ENCODE results near the gene SHMT2. TPM values are rescaled to one million over a fixed set of nuclear protein-coding genes. Genes with fewer than 3 reads are reported as not detected.
"Not testable (repeated sequence)": the region's sequence is repeated elsewhere in the genome, so short reads cannot be mapped to it uniquely, and the experiment has no call there.

The SHMT2 gene
- total RNA-seq, 1 donor from 2014 or later, result 413 TPM

DNA sequence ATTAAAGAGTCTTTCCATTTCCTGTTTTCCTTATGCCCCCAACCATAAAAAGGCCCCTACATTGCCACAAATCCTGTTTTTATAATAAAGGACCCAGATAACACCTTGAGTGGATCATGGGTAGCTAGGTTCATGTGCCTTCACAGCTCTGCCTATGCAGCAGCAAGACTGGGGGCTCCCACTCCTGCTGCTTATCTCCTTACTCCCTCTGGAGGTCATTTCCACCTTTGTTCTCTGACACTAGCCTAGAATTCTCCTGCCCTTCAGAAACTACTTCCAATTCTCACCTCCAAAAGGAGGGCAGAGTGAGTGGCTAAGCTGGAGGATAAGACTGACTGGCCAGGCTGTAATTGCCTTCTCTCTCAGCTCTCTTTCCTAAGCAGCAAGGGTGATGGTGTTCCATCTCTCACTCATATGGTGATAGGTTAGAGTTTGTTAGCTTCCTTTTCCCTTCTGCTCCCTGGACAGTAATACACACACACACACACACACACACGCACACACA, 41.5 kb downstream of the SHMT2 start:
- Histone ChIP-seq H3K27me3 (ENCODE audit: control insufficient read depth, insufficient read depth, low read length) (no peaks in the 10 kb centered on the region), H3K36me3 (ENCODE audit: control insufficient read depth, insufficient read depth, low read length) (peaks cover 15% of the 10 kb centered on the region), H3K4me3 (ENCODE audit: low read depth, low read length) (no peak overlapping the region)
- FAIRE-seq, result no peak
- TF ChIP-seq, protein P1, sequence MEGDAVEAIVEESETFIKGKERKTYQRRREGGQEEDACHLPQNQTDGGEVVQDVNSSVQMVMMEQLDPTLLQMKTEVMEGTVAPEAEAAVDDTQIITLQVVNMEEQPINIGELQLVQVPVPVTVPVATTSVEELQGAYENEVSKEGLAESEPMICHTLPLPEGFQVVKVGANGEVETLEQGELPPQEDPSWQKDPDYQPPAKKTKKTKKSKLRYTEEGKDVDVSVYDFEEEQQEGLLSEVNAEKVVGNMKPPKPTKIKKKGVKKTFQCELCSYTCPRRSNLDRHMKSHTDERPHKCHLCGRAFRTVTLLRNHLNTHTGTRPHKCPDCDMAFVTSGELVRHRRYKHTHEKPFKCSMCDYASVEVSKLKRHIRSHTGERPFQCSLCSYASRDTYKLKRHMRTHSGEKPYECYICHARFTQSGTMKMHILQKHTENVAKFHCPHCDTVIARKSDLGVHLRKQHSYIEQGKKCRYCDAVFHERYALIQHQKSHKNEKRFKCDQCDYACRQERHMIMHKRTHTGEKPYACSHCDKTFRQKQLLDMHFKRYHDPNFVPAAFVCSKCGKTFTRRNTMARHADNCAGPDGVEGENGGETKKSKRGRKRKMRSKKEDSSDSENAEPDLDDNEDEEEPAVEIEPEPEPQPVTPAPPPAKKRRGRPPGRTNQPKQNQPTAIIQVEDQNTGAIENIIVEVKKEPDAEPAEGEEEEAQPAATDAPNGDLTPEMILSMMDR (IDR thresholded peaks at IDR 0.05; ENCODE audit: insufficient read depth, low read length, severe bottlenecking), result no peak
- no peak for DNase-seq (ENCODE audit: low read depth)

DNA sequence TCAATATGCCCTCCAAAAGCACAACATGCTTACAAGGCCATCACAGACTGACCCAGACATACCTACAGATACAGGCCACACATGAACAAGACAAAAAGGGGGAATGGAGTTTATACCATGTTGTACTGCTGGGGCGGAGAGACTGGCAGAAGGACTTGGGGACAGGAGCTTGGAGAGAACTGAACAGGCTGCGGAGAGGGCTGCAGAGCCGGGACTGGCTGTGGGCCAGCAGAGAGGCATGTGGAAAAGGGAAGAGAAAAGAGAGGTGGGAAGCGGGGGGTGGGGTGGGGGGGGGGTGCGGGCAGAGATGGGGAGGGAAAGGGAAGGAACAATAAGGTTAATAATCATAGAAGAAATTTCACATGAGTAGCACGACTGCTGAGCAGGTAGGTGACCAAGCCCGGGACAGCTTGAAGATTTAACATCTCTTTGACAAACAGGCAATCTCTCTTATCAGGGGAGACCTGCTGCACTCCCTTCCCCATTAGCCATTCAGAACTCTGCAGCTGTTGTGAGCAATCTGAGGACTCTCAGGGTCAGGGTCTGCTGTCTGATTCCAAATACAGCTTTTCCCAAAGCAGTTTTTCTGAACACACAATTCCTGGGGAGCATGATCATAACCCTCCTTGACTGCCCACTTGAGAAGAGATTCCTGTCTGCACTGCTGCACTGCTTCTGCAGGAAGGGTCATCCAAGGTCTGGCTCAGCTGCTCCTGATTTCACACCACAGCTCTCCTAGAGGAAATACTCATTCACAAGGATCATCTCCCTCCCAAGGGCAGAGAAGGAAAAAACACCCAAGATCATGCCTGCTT, 43.0 kb downstream of the SHMT2 start:
- DNase-seq (ENCODE audit: low read depth) (no peak), FAIRE-seq (no peak)
- H3K27me3 ChIP-seq (ENCODE audit: control insufficient read depth, insufficient read depth, low read length), result no peaks in the 10 kb centered on the region
- TF ChIP-seq, protein P1 (IDR thresholded peaks at IDR 0.05; ENCODE audit: insufficient read depth, low read length, severe bottlenecking), result no peak
- no peak overlapping the region for H3K4me3 ChIP-seq (ENCODE audit: low read depth, low read length)
- H3K36me3 ChIP-seq (ENCODE audit: control insufficient read depth, insufficient read depth, low read length), result peaks cover 12% of the 10 kb centered on the region

DNA sequence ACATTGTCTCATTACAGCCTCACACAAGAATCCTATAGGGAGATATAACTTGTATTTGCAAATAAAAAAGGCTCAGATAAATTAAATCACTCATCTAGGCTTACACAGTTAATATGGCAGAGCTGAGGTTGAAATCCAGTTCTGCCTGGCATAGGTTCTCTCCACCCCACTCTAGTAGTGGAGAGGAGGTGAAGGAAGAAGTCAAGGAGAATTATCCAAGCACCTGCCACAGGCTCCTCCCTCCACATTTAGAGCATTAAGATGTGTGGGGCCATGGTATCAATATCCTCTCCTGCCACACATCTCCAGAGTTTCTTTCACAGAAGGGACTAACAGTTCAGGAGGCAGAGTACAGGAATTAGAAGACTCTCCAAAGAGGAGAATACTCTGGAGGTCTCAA, 44.0 kb downstream of the SHMT2 start:
- TF ChIP-seq, protein P1 (IDR thresholded peaks at IDR 0.05; ENCODE audit: insufficient read depth, low read length, severe bottlenecking), result no peak
- H3K27me3 ChIP-seq (ENCODE audit: control insufficient read depth, insufficient read depth, low read length), result no peaks in the 10 kb centered on the region
- H3K4me3 ChIP-seq (ENCODE audit: low read depth, low read length), result no peak overlapping the region
- DNase-seq (ENCODE audit: low read depth), result no peak
- no peak for FAIRE-seq
- H3K36me3 ChIP-seq (ENCODE audit: control insufficient read depth, insufficient read depth, low read length), result peaks cover 12% of the 10 kb centered on the region

DNA sequence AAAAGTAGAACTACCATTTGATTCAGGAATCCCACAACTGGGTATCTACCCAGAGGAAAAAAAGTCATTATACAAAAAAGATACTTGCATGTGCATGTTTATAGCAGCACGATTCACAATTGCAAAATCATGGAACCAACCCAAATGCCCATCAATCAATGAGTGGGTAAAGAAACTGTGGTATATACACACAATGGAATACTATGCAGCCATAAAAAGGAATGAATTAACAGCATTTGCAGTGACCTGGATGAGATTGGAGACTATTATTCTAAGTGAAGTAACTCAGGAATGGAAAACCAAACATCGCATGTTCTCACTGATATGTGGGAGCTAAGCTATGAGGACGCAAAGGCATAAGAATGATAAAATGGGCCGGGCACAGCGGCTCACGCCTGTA, 46.7 kb downstream of the SHMT2 start:
- H3K27me3 ChIP-seq (ENCODE audit: control insufficient read depth, insufficient read depth, low read length); H3K4me3 ChIP-seq (ENCODE audit: low read depth, low read length); DNase-seq (ENCODE audit: low read depth); H3K36me3 ChIP-seq (ENCODE audit: control insufficient read depth, insufficient read depth, low read length); FAIRE-seq: not testable (repeated sequence)

DNA sequence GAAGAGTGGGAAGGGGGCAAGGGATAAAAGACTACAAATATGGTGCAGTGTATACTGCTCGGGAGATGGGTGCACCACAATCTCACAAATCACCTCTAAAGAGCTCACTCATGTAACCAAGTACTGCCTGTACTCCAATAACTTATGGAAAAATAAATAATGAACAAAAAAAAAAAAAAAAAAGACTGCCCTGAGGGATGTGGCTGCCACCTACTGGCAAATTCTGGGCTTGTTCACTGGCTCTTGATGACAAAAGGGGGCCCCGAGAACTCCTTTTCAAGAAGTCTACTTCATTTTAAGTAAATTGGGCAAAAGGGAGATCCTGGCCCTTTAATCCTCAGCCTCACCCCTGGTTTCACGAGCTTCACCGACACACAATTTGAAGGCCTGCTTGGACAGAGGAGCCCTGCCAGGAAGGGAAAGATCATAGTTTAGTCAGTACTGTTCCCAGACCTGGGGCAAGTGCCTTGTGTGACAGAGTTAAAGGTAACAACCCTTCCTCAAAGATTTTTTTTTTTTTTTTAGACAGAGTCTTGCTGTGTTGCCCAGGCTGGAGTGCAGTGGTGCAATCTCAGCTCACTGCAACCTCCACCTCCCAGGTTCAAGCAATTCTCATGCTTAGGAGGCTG, 47.5 kb downstream of the SHMT2 start:
- no peak for FAIRE-seq

More for the DNA sequence above, 47.5 kb downstream of the SHMT2 start:
- no peaks in the 10 kb centered on the region for H3K27me3 ChIP-seq (ENCODE audit: control insufficient read depth, insufficient read depth, low read length)
- TF ChIP-seq, protein P1 (IDR thresholded peaks at IDR 0.05; ENCODE audit: insufficient read depth, low read length, severe bottlenecking), result peak; percentile 30
- H3K36me3 ChIP-seq (ENCODE audit: control insufficient read depth, insufficient read depth, low read length), result peaks cover 3% of the 10 kb centered on the region
- peak; percentile 29 for DNase-seq (ENCODE audit: low read depth)
- no peak overlapping the region for H3K4me3 ChIP-seq (ENCODE audit: low read depth, low read length)

All from bronchial epithelial cell (primary cell).